Endothelial cell (in vitro differentiated cells): ENCODE measurements around the gene MAN2B2. TPM values are rescaled to one million over a fixed set of nuclear protein-coding genes. Genes with fewer than 3 reads are reported as not detected.

Source experiments
- DNase-seq: peaks from one replicate; pipeline ENCODE4 v3.0.0; 2021; ENCODE audit warnings: low spot score
- H3K27ac Mint-ChIP-seq: one replicate; pipeline ENCODE4 v1.8.0; 2021; ENCODE audit warnings: mixed read lengths, inconsistent platforms; ENCODE audit not compliant: unreplicated experiment
- H3K27me3 Mint-ChIP-seq: one replicate; pipeline ENCODE4 v1.8.0; 2021; ENCODE audit warnings: mild to moderate bottlenecking, moderate library complexity, mixed read lengths, inconsistent platforms; ENCODE audit not compliant: unreplicated experiment
- H3K36me3 Mint-ChIP-seq: one replicate; pipeline ENCODE4 v1.8.0; 2021; ENCODE audit warnings: mild to moderate bottlenecking, low read depth, mixed read lengths, inconsistent platforms; ENCODE audit not compliant: unreplicated experiment
- H3K4me1 Mint-ChIP-seq: one replicate; pipeline ENCODE4 v1.8.0; 2021; ENCODE audit warnings: mild to moderate bottlenecking, mixed read lengths, inconsistent platforms; ENCODE audit not compliant: unreplicated experiment
- H3K4me3 Mint-ChIP-seq: one replicate; pipeline ENCODE4 v1.8.0; 2021; ENCODE audit warnings: mild to moderate bottlenecking, mixed read lengths, inconsistent platforms; ENCODE audit not compliant: unreplicated experiment
- H3K9me3 Mint-ChIP-seq: one replicate; pipeline ENCODE4 v1.8.0; 2021; ENCODE audit warnings: mixed read lengths, inconsistent platforms; ENCODE audit not compliant: unreplicated experiment
- total RNA-seq: library from RNA; stranded (reverse); fragmentation: NEBNext Ultra II Directional; extraction: Animal tissue kit (Norgen Biotek cat#: 25700); gene quantifications from one replicate; pipeline ENCODE4 v1.2.1, GENCODE V29; 2021; ENCODE audit not compliant: unreplicated experiment
- TF ChIP-seq, protein P1 (sequence below): fragments of 200-600 bp; sonication (generic); IDR thresholded peaks from one replicate; pipeline ENCODE4 v1.5.0; 2021; ENCODE audit warnings: antibody characterized with exemption; ENCODE audit not compliant: unreplicated experiment

The MAN2B2 gene
- total RNA-seq, 1 donor from 2014 or later = 12.5 TPM

- Mint-ChIP-seq H3K9me3 (no peaks in the 10 kb centered on the region), H3K36me3 (peaks cover 16% of the 10 kb centered on the region), H3K4me1 (peaks cover 26% of the 10 kb centered on the region), H3K27me3 (peaks cover 10% of the 10 kb centered on the region), H3K27ac (peak overlapping the region; percentile 97), H3K4me3 (peak overlapping the region; percentile 100)
- TF ChIP-seq, protein P1, sequence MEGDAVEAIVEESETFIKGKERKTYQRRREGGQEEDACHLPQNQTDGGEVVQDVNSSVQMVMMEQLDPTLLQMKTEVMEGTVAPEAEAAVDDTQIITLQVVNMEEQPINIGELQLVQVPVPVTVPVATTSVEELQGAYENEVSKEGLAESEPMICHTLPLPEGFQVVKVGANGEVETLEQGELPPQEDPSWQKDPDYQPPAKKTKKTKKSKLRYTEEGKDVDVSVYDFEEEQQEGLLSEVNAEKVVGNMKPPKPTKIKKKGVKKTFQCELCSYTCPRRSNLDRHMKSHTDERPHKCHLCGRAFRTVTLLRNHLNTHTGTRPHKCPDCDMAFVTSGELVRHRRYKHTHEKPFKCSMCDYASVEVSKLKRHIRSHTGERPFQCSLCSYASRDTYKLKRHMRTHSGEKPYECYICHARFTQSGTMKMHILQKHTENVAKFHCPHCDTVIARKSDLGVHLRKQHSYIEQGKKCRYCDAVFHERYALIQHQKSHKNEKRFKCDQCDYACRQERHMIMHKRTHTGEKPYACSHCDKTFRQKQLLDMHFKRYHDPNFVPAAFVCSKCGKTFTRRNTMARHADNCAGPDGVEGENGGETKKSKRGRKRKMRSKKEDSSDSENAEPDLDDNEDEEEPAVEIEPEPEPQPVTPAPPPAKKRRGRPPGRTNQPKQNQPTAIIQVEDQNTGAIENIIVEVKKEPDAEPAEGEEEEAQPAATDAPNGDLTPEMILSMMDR = no peak
- DNase-seq = peak; percentile 46
Measured at GRCh38 chr4:6641164-6641970, 66.4 kb downstream of the MAN2B2 start.

- DNase-seq = no peak
- Mint-ChIP-seq H3K27me3 (peaks cover 11% of the 10 kb centered on the region), H3K4me3 (peak overlapping the region; percentile 100), H3K9me3 (no peaks in the 10 kb centered on the region), H3K27ac (peak overlapping the region; percentile 97), H3K36me3 (peaks cover 16% of the 10 kb centered on the region), H3K4me1 (peaks cover 26% of the 10 kb centered on the region)
- TF ChIP-seq, protein P1 = no peak
Measured at GRCh38 chr4:6641971-6642320, 67.0 kb downstream of the MAN2B2 start.

DNA sequence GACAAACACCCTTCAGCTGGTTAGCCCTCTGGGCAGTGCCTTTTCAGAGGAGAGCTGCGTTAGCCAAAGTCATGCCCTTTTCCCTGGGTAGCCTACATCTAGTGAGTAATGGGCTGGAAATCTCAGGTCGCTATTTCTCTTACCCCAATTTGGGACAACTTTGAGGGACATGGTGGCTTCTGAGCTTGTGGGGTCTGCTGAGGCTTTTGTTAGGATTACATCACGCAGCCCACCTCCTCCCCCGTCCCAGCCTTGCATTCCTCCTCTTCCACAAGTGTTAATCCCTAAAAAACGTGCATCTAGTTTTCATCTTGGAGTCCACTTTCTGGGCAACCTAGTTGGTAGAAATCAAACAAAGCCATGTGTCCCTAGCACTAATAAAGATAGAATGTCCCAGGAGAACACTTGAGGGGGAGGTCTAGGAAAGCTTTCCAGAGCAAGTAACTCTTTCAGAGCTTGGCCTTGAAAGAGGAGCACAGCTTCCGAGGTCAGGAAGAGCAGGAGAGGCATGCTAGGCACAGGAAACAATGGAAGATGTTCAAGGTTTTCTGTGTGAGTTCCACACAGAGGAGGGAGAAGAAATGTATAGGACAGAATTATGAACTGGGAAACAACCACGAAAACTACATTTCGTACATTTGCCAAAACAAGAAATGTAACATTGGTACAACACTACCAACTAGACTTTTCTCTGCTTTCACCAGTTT lies 68.3 kb downstream of the MAN2B2 start:
- H3K27ac Mint-ChIP-seq = peak overlapping the region; percentile 62
- peaks cover 26% of the 10 kb centered on the region for H3K4me1 Mint-ChIP-seq
- H3K27me3 Mint-ChIP-seq = peaks cover 14% of the 10 kb centered on the region
- TF ChIP-seq, protein P1 = no peak
- no peaks in the 10 kb centered on the region for H3K9me3 Mint-ChIP-seq
- no peak for DNase-seq
- H3K4me3 Mint-ChIP-seq = no peak overlapping the region
- peaks cover 16% of the 10 kb centered on the region for H3K36me3 Mint-ChIP-seq

- Mint-ChIP-seq H3K36me3 (peaks cover 16% of the 10 kb centered on the region), H3K9me3 (no peaks in the 10 kb centered on the region), H3K27me3 (peaks cover 14% of the 10 kb centered on the region), H3K4me1 (peaks cover 26% of the 10 kb centered on the region), H3K4me3 (no peak overlapping the region), H3K27ac (no peak overlapping the region)
- TF ChIP-seq, protein P1 = no peak
- DNase-seq = no peak
Measured at GRCh38 chr4:6644792-6645530, 70.0 kb downstream of the MAN2B2 start.
